NCI-H748 (cell line): ENCODE measurements around the gene PRAMEF25.
"Not testable (repeated sequence)": the region's sequence is repeated elsewhere in the genome, so short reads cannot be mapped to it uniquely, and the experiment has no call there.

Experiments
- DNase-seq: peaks from one replicate; lab custom pipeline; 2025; ENCODE audit not compliant: unreplicated experiment; lab: John Stamatoyannopoulos, UW

The PRAMEF25 gene

DNA sequence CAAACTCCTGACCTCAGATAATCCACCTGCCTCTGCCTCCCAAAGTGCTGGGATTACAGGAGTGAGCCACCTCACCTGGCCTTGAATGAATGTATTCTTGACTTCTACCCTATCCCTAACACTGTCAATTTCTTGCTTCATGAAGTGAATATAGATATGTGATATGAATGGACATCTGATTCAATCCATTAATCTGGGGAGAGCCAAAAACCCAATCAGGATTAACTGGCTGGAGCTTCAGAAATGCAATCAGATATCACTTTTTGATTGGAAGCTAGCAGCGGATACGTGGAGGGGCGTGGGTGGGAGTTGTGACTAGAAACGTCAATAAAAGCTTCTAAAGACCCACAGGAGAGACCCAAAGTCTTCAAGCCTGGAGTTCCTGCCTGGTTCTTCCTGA lies at the start of gene PRAMEF25:
PRAMEF25 (plus strand) TSS at position 301 of the 400 bp plus-strand sequence. CDS start 2,920 bp downstream, outside the sequence.
- not testable (repeated sequence) for DNase-seq

DNA sequence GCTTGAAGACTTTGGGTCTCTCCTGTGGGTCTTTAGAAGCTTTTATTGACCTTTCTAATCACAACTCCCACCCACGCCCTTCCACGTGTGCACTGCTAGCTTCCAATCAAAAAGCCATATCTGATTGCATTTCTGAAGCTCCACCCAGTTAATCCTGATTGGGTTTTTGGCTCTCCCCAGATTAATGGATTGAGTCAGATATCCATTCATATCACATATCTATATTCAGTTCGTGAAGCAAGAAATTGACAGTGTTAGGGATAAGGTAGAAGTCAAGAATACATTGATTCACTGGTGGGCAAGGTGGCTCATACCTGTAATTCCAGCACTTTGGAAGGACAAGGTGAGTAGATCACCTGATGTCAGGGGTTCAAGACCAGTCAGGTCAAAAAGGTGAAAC lies 14.1 kb upstream of the PRAMEF25 start, which contains the start of gene PRAMEF27:
PRAMEF27 (minus strand) TSS at position 101 of the 400 bp plus-strand sequence. CDS start 2,916 bp downstream, outside the sequence.
- not testable (repeated sequence) for DNase-seq

DNA sequence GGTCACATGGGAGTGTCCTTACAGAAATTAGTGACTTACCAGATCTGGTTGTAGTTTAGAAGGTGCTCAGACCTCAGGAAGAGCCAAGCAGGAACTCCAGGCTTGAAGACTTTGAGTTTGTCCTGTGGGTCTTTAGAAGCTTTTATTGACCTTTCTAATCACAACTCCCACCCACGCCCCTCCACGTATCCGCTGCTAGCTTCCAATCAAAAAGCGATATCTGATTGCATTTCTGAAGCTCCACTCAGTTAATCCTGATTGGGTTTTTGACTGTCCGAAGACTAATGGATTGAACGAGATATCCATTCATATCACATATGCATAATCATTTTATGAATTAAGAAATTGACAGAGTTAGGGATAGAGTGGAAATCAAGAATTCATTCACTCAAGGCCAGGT lies 46.2 kb downstream of the PRAMEF25 start, which contains the start of gene HNRNPCL2:
HNRNPCL2 (minus strand) TSS at position 101 of the 400 bp plus-strand sequence. CDS start 454 bp downstream, outside the sequence.
- not testable (repeated sequence) for DNase-seq
